GM18526 (cell line): ENCODE measurements around the gene DENND6B.

Experiments
- POLR2A ChIP-seq: IDR thresholded peaks from 3 replicates; pipeline ENCODE4 v1.6.1; 2011; ENCODE audit not compliant: insufficient read length; ENCODE audit errors: extremely low read depth

The DENND6B gene

DNA sequence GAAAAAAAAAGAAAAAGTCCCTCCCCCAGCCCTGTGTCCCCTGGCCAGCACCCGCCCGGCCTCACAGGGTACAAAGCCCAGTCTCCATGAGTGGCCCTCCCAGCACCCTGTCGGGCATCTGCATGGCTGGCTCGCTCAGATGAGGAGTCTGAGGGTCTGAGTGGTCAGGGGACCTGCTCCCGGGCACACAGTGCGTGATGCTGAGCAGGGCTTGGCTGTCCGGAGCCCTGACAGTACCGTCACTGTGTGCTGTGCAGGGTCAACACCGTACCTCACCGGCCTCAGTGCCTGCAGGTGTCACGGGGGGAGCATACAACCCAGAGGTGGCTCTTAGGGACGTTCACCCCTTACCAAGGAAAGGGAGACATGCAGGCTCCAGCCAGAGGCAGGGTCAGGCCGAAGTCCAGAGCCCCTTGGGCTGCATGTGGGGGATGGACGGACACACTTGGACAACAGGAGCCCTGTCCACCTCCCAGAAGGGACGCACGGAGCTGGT lies 15.8 kb downstream of the DENND6B start:
- no peak for TF ChIP-seq POLR2A

DNA sequence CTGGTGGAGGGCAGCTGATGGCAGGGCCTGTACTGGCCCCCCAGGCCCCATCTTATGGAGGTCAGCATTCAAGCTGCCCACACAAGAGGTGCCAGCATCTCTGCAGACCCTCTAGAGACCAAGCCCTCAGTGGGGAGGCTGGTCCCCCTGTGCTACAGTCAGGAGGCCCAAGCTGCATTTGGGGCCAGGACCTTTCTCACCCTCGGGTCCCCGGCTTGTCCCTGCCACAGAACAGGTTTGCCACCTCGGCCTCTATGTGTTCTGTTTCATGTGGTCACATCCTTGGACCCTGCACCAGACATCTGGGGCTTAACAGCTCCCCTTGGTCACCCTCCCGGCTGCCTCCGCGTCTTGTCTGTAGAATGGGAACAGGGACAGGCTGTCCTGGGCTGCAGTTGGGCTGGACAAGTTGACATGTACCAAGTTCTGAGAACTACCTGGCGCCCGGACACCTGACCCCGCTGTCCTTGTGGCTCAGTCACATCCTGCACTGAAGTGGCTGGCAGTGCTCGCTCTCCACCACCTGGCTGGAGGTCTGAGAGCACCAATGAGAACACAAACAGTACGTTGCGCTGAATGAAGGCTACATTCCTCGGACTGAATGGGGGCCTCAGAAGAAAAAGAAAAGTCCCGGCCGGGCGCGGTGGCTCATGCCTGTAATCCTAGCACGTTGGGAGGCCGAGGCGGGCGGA lies 16.6 kb downstream of the DENND6B start:
- TF ChIP-seq POLR2A: no peak

DNA sequence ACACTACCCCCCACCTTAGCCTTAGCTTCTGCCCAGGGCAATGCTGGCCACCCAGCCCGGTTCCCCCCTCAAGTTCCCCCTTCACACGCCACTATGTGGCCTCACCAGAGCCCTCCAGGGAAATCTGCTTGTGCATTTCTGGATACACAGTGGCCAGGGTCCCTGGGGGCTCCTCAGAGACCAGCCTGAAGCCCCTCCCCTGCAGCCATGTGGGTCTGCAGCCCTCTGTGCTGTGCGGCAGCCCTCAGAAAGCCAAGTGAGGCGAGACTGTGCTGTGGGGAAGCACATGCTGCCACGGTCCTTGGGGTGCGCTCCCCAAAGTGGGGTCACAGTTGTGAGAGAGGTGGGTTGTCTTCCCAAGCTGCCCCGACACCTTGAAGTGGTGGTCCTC lies 17.2 kb downstream of the DENND6B start:
- TF ChIP-seq POLR2A: no peak

DNA sequence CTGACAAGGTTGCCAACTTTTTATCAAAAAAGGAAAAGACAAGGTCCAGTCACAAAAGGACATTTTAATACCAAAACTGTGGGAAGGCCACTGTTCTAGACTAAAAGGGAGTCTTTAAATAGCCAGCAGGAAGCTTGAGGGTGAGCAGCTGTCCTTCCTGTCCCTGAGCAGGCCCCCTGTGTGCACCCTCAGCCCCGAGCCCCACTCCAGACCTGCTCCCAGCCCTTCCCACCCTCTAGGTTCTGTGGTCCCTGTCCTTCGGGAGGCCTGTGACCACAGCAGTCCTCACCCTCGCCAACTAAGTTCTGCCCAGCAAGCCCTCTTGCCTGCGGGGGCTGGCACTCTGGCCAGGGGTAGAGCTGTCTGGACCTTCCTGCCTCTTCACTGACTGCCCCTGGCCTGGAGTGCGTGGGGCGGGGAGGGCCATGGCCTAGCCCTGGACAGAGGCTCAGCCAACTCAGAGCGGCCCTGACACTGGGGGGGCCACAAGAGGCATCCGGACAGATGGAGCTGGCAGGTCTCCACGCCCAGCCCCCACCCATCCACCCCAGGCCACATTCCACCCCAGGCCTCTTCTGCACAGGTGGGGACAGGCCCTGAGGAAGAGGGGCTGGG lies 17.7 kb downstream of the DENND6B start:
- TF ChIP-seq POLR2A: no peak

DNA sequence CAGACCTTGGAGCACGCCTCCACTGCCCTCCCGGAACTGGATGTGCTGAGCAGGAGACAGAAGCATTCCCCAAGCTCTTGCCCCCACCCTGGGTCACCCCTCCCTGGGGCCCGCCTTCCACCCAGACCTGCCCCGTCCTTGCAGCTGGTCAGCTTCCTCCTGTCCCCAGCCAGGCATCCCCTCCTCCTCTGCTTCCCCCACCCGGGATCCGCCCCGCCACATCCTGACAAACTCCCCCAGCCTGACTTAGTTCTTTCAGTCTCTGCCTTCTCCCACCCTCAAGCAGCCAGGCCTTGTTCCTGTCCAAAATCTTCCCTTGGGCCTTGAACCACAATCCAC lies 18.2 kb downstream of the DENND6B start:
- peak; percentile 9 for TF ChIP-seq POLR2A

DNA sequence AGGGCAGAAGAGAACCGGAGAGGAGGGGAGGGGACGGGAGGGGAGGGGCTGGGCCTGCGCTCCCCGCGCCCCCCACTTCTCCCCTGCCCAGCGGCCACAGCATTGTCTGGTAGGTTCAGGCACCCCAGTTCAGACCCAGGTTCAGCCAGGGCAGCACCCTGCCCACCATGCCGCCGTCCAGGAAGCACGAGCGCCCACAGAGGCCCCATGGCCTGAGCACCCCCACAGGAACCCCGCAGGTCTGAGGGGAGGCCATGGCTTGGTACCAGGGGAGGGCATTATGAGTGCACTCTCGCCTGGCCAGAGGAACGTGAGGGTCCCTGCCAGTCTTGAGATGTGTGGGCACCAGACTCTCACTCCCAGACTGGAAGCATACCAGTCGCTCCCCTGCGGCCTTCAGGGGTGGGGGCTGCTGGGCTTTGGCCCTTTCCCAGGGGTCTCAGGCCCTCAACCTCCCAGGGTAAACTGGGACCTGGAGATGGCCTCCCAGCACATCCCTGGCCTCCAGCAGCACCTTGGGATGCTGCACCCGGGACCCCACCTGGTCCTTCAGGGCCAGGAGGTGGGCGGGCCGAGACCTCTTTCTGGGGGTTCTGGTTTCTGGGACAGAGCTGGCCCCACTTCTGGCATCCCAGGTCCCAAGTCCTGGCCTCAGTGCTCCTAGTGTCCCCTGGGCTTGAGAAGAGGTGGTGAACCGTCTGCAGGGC lies 18.8 kb downstream of the DENND6B start:
- no peak for TF ChIP-seq POLR2A

DNA sequence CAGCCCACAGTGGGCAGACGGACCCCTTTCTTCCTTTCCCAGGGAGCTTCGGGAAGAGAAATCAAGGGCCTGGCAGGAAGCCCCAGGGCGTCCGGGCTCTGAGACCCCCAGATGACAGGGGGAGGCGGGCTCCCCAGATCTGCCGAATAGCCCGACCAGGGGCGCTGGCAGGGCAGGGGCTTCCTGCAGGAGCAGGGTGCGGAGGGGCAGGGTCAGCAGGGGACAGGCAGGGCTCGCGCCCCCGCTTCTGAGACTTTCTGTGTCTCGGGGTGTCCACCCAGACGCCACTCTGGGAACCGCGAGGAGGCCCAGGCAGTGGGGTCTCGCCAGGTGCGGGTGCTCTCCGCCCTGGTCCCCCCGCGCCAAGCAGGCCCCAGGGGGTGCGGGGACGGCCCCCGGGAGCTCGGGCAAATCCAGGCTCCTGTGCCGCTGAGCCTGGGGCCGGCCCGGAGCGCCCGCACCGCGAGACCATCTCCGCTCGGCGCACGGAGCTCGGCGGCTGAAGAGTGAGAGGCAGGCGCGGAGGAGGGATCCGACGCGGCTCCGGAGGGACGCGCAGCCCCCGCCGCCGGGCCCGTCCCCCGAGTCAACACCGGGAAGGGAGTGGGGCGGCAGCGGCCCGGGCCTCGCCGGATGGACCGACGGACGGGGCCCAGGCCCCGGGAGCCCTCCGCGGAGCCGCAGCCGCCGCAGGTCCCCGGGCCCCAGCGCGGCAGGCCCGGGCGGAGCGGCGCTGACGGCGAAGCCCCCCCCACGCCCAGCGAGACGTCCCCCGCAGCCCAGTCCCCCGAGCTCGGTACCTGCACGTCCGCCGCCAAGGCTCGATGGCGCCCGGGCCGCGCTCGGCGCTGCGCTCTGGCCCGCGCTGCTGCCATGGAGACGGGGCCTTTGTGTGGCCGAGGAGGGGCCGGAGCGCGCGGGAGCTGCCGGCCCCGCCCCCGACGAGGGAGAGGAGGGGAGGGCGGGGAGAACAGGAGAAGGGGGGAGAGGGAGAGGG lies 19.8 kb downstream of the DENND6B start, which contains the start of gene PLXNB2:
Gene PLXNB2, minus strand, starts transcription at position 894 of the 997 bp plus-strand sequence. CDS start 17,062 bp downstream, outside the sequence.
- peak; percentile 63 for TF ChIP-seq POLR2A

DNA sequence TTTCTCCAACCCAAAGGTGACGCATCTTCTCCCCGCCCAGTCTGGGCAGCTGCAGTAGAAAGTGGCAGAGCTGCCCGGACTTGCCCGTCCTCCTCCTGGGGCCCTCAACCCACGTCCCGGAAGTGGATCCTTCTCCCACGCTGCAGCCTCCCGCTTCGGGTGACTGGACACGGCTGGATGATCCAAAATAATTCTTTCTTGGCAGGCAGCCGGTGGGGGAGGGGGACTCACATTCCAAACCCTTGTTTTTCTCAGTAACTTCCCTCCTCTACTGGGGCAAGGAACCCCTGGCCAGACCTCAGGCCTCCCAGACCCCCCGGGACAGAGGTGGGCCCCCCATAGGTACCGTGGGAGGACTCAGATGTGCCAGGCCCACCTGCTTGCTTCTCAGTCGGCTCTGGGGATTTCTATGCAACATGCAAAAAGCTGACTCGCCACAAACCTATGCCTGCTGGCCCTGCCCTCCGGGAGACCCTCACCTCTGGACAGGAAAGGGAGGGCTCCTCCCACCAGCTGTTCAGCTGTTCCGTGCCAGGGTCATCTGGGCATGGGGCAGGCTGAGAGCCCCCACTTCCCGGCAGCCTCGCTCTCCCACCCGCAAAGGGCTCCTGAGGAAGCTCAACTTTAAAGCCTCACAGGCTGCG lies 20.8 kb downstream of the DENND6B start:
- peak; percentile 19 for TF ChIP-seq POLR2A

DNA sequence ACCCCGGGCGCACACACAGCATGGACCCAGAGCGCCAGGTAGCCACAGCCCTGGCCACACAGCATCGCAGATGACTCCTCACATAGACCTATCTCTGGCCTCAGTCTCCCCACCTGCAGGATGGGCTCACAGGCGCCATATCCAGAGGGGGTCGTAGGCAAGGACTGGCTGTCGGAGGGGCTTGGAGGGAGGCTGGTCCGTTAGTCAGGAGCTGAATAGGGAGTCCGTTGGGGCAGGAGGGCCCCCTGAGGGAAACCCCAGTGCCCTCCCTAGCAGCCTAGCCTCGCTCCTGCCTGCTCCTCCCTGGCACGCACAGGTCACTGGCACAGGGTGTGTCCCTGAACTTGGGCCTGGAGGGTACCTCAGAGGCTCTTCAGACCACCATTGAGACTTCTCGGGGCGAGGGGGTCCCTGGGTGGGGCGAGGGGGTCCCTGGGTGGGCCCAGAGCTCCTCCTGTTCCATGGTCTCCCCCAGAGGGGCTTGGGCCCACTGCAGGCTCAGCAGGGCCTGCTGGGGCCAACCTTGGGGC lies 21.4 kb downstream of the DENND6B start:
- no peak for TF ChIP-seq POLR2A

DNA sequence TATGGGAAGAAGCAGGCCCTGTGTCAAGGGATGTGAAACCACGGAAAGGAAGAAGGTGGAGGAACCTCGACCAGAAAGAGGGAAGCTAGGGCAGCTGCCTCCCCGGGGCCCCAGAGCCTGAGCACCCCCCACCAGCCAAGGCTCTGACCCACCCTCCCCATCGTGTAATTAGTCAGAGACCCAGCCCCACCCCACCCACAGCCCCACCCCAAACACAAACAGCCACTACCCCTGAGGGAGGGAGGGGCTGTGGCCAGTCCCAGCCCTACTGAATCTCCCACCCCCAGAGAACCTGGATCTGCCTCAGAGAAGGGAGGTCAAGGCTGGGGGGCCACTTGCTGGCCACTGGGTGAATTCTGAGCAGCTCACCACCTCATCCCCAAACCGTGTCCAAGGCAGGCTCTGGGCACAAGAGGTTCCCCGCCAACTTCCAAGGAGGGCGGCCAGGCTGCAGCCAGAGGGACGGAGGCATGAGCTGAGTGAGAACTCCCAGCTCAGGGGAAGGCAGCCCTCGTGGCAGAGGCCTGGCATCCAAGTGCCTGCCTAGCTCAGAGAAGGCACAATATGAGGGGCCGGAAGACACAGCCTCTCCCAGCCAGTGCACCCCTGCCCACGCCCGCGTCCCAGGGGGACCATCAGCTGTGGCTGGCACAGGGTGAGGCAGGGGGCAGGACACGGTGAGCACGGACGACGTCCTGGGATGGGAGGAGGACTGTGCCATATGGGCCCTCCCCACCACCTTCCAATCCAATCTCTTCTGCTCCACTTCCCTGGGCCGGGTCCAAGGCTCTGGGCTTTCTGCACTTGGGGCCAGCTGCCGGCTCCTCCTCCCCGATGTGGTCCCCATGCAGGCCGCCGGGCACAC lies 22.1 kb downstream of the DENND6B start:
- TF ChIP-seq POLR2A: no peak

DNA sequence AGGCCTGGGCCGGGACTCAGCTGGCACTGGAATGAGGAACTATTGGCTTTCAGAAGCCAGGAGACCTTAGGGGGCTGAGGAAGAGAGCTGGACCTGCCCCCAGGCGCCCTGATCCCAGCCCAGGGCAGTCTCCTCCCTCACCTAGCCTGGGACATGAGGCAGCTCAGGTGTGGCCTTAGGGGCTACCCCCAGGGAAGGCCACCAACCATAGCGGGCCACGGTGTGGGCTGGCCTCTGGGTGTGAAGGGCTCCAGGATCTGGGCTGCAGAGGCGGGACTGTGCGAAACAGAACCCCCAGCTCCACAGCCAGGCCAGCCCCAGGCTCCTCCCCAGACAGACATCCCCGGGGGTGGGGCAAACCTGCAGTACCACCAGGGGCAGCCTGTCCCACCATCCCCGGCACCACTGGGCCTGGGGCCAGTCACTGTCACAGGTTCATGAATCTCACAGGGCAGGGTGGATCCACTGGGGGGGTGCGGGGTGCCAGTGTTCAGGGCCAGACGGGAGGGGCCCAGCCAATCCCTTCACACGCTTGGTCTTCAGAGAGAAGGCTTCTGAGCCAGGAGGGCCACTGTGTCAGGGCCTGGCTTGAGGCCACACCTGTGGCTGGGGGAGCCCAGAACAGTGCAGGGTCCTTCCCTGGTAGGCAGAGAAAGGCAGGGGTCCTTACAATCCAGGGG lies 22.8 kb downstream of the DENND6B start:
- no peak for TF ChIP-seq POLR2A

DNA sequence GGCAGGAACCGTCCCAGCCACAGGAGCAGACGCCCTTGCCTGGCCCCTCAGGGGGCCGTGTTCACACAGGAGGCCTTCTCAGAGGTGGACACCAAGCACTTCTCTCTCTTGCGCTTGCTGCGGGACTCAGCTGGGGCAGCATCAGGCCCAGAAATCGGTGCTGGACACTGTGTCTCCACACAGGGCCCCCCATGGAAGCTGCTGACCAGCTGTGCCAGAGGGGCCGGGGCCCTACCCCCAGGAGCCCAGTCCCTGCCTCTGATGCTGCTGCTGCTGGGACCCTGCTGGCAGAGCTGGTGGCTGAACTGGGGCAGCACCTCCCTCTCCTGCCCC lies 23.3 kb downstream of the DENND6B start:
- no peak for TF ChIP-seq POLR2A

DNA sequence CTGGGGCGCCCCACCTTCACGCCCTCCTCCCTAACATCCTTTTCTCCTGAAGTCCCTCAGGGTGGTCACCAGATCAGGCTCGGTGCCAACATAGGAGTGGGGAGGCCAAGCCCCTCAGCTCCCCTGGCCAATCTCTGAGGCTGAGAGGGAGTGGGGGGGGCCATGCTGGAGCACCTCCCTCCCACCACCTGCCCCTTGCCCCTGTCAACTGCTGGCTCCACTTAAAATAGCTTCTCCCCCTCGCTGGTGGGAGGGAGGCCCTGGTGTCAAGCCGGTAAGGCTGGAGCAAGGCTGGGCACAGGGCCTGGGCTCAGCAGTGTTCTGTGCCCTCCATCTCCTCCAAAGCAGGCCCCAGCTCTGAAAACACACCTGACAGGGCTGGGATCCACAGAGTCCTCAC lies 24.2 kb downstream of the DENND6B start:
- TF ChIP-seq POLR2A: no peak
